NOMO-1 (cell line): ENCODE results near the gene SPTLC2.
"Not testable (repeated sequence)": the region's sequence is repeated elsewhere in the genome, so short reads cannot be mapped to it uniquely, and the experiment has no call there.

Experiments
- DNase-seq, 2 experiments: peaks; one replicate each; lab custom pipeline; 2025; ENCODE audit not compliant: unreplicated experiment in 2 of 2; lab: John Stamatoyannopoulos, UW

The SPTLC2 gene

DNA sequence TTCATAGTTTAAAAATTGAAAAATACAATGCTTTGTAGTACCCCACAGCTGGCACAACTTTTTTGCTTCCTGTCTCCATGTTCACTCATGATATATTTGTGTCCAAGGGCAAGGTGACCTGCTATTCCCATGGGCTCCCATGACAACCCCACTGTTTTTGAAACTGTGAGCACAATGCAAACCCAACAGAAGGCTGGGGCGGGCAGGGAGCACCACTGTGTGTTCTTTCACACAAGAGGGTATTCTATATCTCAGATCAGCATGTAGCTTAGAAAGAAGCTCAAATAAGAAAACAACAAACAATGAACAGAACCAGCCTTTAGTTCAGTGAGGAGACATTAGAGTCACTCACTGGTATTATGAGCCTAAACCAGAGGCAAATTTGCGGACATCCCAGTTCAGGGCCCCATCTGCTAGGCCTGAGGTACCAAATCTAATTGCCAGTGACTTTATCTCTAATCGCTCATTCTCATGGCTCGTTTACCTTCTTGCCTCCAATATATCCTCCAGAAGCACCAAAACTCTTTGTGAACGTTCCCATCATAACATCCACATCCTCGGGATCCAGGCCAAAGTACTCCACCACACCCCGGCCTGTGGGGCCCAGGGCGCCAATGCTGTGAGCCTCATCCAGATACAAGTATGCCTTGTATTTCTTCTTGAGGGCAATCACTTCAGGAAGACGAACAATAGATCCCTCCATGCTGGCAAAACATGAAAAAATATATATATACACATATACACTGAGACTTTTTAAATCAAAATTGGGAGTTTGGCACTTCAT is 61.4 kb downstream of the SPTLC2 start:
- DNase-seq = no peak

DNA sequence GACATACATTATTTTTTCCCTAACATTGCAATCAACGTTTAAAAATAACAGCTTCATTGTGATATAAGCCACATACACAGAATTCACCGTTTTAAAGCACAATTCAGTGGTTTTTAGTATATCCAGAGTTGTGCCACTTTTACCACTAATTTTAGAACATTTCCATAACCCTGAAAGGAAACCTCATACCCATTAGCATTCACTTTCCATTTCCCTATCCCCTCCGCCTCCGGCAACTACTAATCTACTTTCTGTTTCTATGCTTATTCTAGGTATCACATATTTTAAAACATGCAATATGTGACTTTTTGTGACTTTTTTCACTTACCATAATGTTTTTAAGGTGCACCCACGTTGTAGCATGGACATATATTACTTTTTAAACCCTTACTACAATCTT is 62.2 kb downstream of the SPTLC2 start:
- no peak for DNase-seq

DNA sequence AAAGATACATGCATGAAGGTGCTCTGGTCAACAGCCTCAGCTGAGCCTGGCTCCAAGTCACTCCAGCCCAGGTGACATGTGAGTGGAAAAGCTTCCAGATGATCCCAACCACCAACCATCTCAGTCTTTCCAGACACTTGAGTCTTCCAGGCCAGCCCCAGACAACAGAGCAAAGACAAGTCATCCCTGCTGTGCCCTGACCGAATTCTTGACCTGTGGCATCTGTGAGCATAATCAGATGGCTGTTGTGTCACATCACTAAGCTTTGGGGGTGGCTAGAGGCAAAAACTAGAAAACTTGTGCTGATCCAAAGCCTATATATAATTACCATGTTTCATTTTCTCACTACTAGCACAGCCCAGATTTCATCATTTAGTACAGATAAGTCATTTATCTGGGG is 67.0 kb downstream of the SPTLC2 start:
- DNase-seq = no peak

DNA sequence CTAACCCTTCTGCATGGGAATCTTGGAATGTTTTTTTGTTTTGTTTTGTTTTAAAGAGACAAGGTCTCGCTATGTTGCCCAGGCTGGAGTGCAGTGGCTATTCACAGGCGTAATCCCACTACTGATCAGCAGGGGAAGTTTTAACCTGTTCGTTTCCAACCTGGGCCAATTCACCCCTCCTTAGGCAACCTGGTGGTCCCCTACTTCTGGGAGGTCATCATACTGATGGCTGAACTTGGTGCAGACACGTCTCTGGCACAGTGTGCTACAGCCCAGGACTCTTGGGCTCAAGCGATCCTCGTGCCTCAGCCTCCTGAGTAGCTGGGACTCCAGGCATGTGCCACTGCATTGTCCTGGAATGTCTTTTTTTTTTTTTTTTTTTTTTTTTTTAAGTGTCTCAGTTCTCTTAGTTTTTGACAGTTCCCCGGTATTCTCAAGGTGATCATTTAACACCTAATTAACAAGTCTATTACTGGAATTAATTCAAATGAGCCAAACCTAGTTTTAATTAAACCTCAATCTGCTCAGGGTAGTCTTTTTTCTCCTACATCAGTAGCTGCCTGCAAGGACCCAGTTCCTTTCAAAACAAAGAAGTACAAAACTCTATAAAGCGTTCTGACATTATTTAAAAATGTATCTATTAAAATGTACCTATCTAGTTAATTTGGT is 68.8 kb downstream of the SPTLC2 start:
- no peak for DNase-seq

DNA sequence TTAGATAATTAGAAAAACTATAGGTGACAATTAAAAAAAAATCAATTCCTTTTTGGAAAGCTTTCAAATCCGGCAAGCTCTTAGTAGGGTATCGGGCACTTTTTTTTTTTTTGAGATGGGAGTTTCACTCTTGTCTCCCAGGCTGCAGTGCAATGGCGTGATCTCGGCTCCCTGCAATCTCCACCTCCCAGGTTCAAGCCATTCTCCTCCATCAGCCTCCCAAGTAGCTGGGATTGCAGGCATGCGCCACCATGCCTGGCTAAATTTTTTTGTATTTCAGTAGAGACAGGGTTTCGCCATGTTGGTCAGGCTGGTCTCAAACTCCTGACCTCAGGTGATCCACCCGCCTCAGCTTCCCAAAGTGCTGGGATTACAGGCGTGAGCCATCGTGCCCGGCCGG is 71.3 kb downstream of the SPTLC2 start:
- not testable (repeated sequence) for DNase-seq

DNA sequence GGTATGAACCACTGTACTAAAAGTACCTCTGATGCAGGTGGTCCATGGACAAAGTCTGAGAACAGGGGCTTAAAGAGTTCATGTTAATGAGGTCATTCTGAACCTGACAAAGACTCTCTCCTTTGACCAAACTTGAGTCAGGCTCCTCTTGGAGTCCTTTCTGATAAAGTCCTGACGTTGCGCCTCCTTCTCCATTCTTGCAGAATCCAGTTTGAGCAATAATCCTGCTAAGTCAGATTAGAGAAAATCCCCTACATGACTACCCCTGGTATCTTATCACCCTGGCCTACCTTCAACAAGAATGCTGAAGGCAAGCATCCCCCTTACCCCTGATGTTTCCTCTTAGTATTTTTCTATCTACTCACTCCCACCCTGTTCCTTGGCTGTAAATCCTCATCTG is 71.9 kb downstream of the SPTLC2 start:
- no peak for DNase-seq

DNA sequence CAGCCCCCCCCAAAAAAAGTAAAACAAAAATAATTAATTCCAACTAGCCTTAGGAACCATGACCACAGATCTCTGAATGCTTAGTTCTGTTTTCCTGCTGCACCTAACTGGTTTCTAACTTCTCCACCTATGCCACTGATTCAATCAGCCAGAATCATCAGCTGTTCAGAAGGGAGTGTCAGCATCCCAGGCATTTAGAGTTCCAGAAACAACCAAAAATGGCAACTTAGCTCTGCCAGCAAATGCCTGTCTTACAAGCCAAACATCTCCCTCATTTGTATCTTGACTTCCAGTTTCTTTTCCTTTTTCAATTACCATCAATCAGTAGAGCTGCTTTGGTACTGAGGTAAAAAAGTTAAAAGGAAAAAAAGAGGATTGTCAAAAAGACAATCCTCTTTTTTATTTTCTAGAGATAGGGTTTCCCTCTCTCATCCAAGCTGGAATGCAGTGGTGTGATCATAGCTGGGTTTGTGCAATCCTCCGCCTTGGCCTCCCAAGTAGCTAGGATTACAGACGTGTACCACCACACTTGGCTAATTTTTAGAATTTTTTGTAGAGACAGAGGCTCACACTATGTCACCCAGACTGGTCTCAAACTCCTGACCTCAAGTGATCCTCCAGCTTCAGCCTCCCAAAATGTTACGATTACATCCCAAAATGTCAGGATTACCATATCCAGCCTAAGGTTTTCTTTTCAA is 72.7 kb downstream of the SPTLC2 start:
- no peak for DNase-seq

DNA sequence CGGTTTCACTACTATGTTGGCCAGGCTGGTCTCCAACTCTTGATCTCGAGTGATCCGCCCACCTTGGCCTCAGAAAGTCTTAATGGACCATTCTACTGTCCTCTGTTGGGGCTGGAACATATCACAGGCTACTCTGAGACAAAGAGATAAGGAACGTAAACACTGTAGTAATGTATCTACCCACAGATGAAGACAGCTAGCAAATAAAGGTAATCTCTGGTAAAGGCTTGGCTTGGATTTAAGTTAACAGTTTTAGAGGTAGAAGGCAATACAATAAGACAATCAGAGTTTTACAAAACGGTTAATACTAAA is 73.2 kb downstream of the SPTLC2 start:
- DNase-seq = no peak

DNA sequence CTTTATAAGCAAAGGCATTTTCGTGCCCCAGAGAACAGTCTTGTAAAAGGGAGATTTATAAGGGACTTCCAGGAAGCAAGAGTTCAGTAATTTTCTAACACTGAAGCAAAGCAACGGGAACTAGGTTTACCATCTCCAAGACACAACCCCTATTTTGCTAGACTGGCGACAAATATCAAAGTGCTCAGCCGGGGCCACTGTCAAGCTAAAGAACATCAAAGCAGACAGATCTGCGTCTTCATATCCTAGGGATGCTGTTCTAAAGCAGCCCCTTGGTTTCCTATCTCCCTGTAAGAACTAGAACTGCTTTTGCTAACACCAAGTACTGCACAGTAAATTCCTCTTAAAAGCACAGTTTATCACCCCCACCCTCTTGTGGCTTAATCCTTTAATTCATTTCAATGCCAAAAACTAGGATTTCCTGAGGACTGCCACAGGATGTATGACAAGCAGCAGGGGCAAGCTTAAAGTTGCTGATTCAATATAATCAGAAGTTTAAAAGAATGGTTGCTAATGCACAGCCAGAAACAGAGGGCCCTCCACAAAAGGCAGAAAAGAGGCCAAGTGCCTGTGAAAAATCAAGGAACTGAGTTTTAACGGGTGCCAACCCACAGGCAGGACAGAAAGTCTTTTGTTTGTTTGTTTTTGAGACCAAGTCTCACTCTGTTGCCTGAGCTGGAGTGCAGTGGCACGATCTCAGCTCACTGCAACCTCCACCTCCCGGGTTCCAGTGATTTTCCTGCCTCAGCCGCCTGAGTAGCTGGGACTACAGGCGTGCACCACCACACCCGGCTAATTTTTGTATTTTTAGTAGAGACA is 73.8 kb downstream of the SPTLC2 start:
- no peak for DNase-seq

DNA sequence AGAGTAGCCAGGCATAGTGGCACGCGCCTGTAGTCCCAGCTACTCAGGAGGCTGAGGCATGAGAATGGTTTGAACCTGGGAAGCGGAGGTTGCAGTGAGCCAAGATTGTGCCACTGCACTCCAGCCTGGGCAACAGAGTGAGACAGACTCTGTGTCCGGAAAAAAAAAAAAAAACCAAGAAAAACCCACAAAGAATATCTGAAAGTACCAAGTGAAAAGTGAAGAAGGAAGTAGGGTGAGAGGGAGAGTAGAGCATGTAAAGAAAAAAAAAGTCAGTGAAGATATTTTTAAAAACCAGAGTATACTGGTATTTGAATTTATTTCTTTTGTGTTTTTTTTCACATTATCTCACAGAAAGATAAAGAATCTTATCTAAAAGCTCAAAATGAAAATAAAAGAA is 74.5 kb downstream of the SPTLC2 start:
- DNase-seq = no peak

DNA sequence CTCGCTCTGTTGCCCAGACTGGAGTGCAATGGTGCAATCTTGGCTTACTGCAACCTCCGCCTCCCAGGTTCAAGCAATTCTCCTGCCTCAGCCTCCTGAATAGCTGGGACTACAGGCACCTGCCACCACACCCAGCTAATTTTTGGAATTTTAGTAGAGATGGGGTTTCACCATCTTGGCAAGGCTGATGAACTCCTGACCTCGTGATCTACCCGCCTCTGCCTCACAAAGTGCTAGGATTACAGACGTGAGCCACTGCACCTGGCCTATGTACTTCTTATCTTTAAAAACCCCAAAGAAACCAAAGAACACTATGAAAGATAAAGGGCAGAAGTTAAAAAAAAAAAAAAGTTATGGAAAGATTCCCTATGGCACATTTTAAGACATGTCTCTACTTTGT is 79.5 kb downstream of the SPTLC2 start:
- not testable (repeated sequence) for DNase-seq

DNA sequence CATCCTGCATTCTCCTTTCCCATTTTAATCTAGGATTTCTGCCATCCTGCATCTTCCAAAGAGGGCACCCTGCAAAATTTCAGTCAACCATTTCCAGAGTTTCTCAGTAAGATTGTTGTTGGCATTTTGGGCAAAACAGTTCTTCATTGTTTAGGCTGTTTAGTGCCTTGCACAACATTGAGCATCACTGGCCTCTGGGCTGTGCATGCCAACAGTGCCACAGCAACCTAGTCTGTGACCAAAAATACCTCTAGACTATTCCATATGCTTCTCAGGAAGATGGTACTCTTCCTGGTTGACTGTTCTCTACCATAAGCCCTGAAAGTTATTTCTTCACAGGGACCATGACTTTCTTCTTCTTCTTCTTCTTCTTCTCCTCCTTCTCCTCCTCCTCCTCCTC is 85.4 kb downstream of the SPTLC2 start:
- no peak for DNase-seq

DNA sequence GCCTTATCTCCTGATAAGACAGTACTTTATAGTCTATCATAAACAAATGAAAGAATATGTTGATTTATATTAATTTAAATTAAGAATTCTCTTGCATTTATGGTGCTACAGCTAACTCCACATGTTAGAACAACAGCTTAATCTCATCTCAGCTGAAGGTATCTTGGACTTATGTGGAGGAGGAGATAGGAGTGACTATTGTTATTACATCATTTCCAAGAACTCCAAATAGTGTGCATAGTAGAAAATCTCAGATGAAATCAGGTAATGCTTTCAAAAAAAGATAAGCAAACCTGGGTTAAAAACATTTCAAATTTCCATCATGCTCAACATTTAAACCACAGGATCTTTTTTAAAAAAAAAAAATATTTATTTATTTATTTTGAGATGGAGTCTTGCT is 86.5 kb downstream of the SPTLC2 start:
- no peak for DNase-seq

DNA sequence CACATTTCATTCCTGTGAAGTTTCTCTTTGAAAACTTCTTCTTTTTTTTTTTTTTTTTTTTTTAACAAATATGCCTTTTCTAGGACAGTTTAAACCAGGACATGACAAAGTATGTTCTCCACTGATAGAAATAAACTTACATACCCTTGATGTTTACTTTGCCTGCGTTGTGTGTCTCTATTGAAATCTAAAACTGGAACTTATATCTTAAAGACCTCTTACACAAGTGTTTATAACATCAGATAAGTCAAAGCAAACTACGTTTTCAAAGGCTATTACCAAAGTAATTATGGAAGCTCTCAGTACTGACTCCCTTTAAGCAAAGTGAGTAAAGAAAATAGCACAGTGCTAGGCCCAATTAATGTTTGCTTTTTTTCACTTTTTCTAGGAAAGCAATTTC is 87.2 kb downstream of the SPTLC2 start:
- DNase-seq = no peak

DNA sequence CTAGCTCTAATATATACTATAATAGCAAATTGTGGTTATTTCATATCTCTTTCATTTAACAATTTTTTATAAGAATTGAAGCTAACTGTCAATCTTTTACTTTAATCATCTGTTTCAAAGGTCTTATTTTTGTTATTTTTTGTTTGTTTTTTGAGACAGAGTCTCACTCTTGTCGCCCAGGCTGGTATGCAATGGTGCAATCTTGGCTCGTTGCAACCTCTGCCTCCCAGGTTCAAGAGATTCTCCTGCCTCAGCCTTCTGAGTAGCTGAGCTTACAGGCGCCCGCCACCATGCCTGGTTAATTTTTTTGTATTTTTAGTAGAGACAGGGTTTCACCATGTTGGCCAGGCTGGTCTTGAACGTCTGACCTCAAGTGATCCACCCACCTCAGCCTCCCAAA is 87.7 kb downstream of the SPTLC2 start:
- not testable (repeated sequence) for DNase-seq

DNA sequence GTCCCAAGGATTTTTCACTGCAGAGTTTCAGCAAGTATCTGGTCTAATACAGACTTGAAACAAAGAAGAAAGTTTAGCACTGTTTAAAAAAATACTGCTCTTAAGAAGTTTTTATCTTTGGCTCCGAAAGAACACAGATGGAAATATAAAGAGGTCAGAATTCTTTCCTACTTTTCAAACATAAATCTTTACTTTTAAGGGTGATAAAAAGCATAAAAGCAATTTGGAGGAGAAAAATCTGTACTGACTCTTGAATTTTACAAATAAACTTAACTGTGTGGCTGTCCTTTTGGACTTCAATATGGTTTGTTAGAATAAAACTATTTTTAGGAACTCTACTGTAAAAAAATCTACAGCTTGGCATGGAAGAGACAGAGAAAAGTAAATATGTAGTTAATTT is 90.2 kb downstream of the SPTLC2 start:
- DNase-seq = no peak

DNA sequence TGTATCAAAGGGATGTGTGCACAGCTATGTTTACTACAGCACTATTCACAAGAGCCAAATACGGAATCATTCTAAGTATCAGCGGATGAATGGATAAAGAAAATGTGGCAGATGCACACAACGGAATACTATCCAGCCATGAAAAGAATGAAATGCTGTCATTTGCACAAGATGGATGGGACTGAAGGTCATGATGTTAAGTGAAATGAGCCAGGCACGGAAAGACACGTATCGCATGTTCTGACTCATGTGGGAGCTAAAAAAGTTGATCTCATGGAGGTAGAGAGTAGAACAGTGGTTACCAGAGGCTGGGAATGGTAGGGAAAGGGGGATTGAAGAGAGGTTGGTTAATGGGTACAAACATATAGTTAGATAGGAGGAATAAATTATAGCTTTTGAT is 91.9 kb downstream of the SPTLC2 start:
- DNase-seq = no peak

DNA sequence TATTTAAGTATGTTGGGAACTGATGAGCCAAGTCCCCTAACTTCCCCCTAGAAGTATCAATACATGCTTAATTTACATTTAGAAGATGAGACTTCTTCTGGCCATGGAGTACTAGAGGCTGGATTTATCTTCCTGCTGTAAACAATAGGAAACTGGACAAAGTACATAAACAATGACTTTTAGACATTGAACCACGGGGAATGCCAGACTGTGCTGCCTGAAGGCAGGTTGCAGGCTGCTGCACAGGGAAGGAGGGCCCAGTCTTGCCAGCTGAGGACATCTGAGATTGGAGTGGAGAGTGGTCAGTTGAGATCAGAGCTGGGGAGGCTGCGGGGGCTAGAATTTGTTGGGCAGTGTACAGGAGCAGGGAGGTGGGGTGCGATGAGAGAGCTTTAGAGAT is 93.3 kb downstream of the SPTLC2 start:
- DNase-seq = no peak

DNA sequence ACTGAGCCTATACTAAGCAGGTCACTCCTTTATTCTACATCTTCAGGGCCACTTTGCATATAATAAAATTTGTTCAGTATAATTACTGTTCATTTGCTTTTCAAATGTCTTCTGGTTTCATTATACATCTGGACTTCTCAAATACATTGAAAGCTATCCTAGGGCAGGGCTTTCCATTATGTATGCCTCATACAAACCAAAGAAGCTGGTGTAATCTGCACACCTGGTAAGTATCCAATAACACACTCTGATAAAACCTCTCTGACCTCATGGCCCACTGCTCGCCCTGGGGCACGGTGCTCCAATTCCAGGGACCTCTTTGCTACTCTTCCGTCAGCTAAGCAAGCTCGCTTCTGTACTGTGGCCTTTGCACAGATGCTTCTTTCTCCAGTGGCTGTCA is 95.9 kb downstream of the SPTLC2 start:
- DNase-seq = no peak

DNA sequence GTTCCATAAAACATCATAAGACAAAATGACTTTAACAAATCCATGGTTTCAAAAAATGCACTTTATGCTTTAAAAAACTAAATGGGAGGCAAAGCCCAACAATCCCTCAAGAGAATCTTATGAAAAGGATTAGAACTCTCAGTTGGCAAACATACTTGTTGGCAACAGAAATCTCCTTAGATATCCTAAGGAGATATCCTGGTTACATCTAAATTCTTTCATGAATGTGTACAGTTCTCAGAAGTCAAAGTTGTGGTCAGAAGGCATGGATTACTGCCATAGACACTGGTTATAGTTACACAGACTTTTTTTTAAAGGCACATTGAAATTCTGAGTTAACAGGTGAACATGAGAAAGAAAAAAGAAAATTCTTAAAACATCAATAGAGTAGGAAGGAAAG is 100.3 kb downstream of the SPTLC2 start:
- no peak for DNase-seq

DNA sequence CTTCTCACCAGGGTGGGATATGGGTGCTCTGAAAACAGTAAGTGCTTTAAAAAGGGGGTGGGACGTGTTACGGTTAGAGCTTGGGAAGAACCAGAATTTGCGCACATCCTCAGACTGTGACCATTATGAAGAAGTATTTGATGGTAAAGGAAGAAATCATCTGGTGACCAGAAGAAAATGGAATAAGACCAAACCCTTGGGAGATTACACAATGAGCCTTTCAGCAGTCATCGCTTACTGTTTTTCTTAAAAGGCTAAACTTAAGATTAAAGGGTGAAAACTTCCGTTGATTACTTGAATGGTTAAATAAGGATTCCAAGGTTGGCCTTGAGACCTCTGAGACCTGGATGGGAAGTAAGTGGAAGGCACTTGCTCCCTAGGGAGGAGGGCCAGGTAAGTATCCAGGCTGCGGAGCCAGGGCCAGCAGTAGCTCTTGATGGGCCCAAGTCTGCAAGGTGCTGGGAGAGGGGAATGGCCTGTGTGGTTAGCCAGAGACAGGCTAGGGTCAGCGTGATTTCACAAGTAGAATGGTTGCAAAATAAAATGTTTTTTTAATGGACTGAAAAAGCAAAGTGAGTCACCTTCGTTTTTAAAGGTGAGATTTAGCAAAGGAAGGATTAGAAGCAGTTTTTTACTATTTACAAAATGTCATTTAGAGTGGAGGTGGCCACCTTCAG is 104.8 kb downstream of the SPTLC2 start:
- DNase-seq = no peak
